Testis (tissue), 3 donors: ENCODE data around the gene MSI2. TPM values are rescaled to one million over a fixed set of nuclear protein-coding genes. Genes with fewer than 3 reads are reported as not detected.

Source experiments
- DNase-seq: peaks from one replicate; pipeline ENCODE4 v3.0.0-alpha.2; 2019
- H3K27ac ChIP-seq, 2 donors: fragments of 200-600 bp; sonication (generic); one replicate each; pipeline ENCODE4 v1.5.1; 2019
- H3K27me3 ChIP-seq: fragments of 200-600 bp; sonication (generic); one replicate; pipeline ENCODE4 v1.5.1; 2019
- H3K36me3 ChIP-seq: fragments of 200-600 bp; sonication (generic); one replicate; pipeline ENCODE4 v1.5.1; 2017; ENCODE audit warnings: low read depth; ENCODE audit errors: missing control alignments
- H3K4me1 ChIP-seq: fragments of 200-600 bp; sonication (generic); one replicate; pipeline ENCODE4 v1.5.1; 2019
- H3K4me3 ChIP-seq, 2 donors: fragments of 200-600 bp; sonication (generic); one replicate each; pipeline ENCODE4 v1.5.1; 2017 to 2019
- H3K9me3 ChIP-seq: fragments of 200-600 bp; sonication (generic); one replicate; pipeline ENCODE4 v1.5.1; 2017
- POLR2A ChIP-seq: fragments of 450-650 bp; IDR thresholded peaks from one replicate; pipeline ENCODE4 v1.6.1; 2017; ENCODE audit warnings: antibody characterized with exemption, mild to moderate bottlenecking, moderate library complexity
- WGBS, 2 donors: methylation state at CpG; one replicate each; pipeline ENCODE4 v1.1.5; 2018; 5-methylcytosine and 5-hydroxymethylcytosine counted together
- intact Hi-C: fragments of 100-400 bp; cut with DNase I; formaldehyde crosslinking; loops from one replicate; pipeline ENCODE4 v1.15.1; 2023; ENCODE audit warnings: low total_unique reads
- polyA plus RNA-seq: library from polyadenylated mRNA; stranded (reverse); fragments of 350-450 nt; fragmentation: Illumina TruSeq; extraction: RNeasy Lipid Tissue Mini Kit (QIAGEN cat#74804); gene quantifications from one replicate; pipeline ENCODE4 v1.2.3, GENCODE V29; 2014; ENCODE audit warnings: low read depth, low replicate concordance; ENCODE audit not compliant: insufficient read depth
- total RNA-seq, 2 donors: library from RNA; depleted of rRNA; stranded (reverse); fragments of >200 nt; gene quantifications; one replicate each; pipeline ENCODE4 v1.2.3, GENCODE V29; 2016
- TF ChIP-seq, protein P1 (sequence below), 3 experiments: fragments of 450-650 bp in 2 of 3; fragments of 200-600 bp in 1 of 3; sonication (generic) in 1 of 3; IDR thresholded peaks; one replicate each; pipeline ENCODE4 v1.5.1; 2016 to 2019; ENCODE audit warnings: antibody characterized with exemption in 3 of 3, mild to moderate bottlenecking in 2 of 3, moderate library complexity in 1 of 3

The MSI2 gene
- total and polyA plus RNA-seq, 3 donors from 2014 or later = 46.5 to 106 (median 76.6) TPM

DNA sequence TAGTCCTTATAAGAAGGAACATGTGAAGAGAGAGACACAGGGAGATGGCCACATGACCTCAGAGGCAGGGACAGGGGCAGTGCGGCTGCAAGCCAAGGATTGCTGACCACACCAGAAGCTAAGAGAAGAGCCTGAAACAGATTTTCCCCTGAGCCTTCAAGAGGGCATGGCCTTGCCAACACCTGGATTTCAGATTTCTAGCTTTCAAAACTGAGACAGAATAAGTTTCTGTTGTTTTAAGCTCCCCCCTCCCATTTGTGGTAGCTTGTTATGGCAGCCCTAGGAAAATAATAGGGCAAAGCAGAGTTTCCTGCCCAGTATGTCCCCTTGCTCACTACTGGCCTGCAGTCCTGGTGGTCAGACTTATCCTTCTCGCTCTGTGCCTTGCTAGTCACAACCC is 284.3 kb downstream of the MSI2 start:
- Histone ChIP-seq H3K27ac (no peak overlapping the region), H3K4me1 (peaks cover 26% of the 10 kb centered on the region), H3K4me3 (no peak overlapping the region), H3K9me3 (no peaks in the 10 kb centered on the region), H3K27me3 (no peaks in the 10 kb centered on the region), H3K36me3 (no peaks in the 10 kb centered on the region)
- no peak for TF ChIP-seq POLR2A
- TF ChIP-seq, protein P1, sequence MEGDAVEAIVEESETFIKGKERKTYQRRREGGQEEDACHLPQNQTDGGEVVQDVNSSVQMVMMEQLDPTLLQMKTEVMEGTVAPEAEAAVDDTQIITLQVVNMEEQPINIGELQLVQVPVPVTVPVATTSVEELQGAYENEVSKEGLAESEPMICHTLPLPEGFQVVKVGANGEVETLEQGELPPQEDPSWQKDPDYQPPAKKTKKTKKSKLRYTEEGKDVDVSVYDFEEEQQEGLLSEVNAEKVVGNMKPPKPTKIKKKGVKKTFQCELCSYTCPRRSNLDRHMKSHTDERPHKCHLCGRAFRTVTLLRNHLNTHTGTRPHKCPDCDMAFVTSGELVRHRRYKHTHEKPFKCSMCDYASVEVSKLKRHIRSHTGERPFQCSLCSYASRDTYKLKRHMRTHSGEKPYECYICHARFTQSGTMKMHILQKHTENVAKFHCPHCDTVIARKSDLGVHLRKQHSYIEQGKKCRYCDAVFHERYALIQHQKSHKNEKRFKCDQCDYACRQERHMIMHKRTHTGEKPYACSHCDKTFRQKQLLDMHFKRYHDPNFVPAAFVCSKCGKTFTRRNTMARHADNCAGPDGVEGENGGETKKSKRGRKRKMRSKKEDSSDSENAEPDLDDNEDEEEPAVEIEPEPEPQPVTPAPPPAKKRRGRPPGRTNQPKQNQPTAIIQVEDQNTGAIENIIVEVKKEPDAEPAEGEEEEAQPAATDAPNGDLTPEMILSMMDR (IDR thresholded peaks at IDR 0.05) = no peak
- intact Hi-C loops = no loop called here
- WGBS, 2 donors = 94 to 95% methylated on average over 2 of the region's 2 CpGs
- DNase-seq = no peak

DNA sequence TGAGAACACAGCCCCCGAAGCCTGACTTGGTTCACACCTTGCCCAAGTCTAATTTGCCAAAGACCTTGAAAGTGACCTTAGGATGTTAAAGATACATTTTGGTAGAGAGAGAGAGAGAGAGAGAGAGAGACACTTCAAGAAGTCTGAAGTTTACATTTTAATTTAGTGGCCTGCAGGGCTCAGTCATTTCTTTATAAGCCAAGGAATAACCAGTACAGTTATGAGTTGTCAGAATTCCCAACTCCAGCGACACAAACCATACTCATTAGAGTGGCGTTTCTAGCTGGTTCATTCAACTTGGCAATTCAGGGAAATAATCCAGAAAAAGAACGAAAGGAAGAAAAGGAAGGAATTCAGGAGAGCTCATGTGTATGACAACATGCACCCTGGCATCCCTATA is 284.7 kb downstream of the MSI2 start:
- Histone ChIP-seq H3K4me1 (peaks cover 25% of the 10 kb centered on the region), H3K4me3 (no peak overlapping the region), H3K36me3 (no peaks in the 10 kb centered on the region), H3K9me3 (no peaks in the 10 kb centered on the region), H3K27me3 (no peaks in the 10 kb centered on the region), H3K27ac (no peak overlapping the region)
- TF ChIP-seq POLR2A = no peak
- TF ChIP-seq, protein P1 (IDR thresholded peaks at IDR 0.05) = no peak
- intact Hi-C loops = no loop called here
- WGBS, 2 donors = 74 to 84% methylated on average over 4 of the region's 4 CpGs
- no peak for DNase-seq

DNA sequence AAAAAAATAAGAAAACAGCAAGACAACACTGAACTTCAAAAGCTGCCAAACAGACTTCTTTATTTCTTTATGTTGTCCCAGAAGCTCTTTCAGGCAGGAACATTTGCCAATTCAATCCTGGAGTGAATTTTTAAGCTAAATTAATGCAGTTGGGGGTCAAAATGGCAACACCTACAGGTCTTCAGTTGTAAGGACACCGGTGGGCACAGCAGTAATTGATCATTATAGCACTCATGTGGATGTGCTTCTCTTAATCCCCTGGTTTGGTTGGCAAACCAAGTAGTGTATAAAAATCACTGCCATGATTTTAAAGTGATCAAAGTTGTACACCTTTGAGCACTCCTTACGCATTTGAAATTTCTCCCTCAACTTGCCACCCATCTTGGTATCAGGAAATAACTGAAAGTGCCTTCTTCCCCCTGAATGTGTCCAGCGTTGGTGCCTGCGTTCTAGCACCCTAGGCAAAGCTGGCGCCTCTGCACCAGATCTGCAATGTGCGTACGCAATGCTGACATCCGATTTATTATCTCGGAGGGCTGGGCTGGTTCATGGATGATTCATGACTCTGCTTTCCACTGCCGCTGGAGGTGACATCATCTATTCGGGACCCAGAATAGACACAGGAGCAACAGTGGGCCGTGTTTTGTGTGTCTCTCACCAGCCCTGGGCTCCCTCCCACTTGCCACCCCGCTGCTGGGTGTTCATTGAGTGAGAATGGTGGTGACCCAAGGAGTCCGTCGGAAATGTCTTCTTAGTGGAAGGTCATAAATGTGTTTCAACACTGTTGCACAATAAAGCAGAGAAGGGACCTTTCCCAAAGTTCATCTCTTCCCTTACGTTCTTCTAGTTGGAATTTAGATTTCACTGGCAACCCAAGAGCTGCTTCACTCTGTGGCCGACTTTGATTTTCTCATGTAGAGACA is 285.4 kb downstream of the MSI2 start:
- H3K27me3 ChIP-seq = no peaks in the 10 kb centered on the region
- no peak overlapping the region for H3K27ac ChIP-seq
- no peak for DNase-seq
- H3K4me1 ChIP-seq = peaks cover 25% of the 10 kb centered on the region
- no peak overlapping the region for H3K4me3 ChIP-seq
- no peaks in the 10 kb centered on the region for H3K9me3 ChIP-seq
- 87 to 94% methylated on average over 17 of the region's 17 CpGs for WGBS, 2 donors
- no peaks in the 10 kb centered on the region for H3K36me3 ChIP-seq
- intact Hi-C loops = no loop called here
- TF ChIP-seq, protein P1 (IDR thresholded peaks at IDR 0.05) = peak in 1 of 3 experiments; percentile 4
- no peak for TF ChIP-seq POLR2A

DNA sequence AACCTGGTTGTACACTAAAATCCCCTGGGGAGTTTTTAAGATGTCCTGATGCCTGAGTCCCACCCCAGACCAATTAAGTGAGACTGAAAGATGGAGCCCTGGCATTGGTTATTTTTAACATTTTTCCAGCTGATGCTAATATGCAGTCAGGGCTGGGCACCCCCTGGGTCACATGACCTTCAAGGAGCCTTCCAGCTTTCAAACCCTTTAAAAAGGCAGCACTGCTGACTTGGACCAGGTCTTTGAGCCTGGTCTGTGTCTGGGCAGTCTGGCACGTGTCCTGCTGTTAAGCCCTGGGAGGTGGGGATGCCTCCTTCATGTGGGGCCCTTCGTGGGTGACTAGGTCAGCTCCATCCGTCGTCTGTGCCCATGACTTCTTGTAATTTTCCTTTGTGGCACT is 286.2 kb downstream of the MSI2 start:
- H3K9me3 ChIP-seq = no peaks in the 10 kb centered on the region
- peaks cover 25% of the 10 kb centered on the region for H3K4me1 ChIP-seq
- no peaks in the 10 kb centered on the region for H3K36me3 ChIP-seq
- 81 to 92% methylated on average over 4 of the region's 4 CpGs for WGBS, 2 donors
- H3K27ac ChIP-seq = no peak overlapping the region
- TF ChIP-seq, protein P1 (IDR thresholded peaks at IDR 0.05) = no peak
- no peak for TF ChIP-seq POLR2A
- intact Hi-C loops = no loop called here
- H3K4me3 ChIP-seq = no peak overlapping the region
- DNase-seq = no peak
- H3K27me3 ChIP-seq = no peaks in the 10 kb centered on the region
